ENCODE results near the gene PPFIA1. TPM values are rescaled to one million over a fixed set of nuclear protein-coding genes. Genes with fewer than 3 reads are reported as not detected.

PPFIA1 gene
- total RNA-seq, 2 donors from 2014 or later: 105 to 118 TPM

- Mint-ChIP-seq H3K4me3 (no peak overlapping the region), H3K9me3 (no peaks in the 10 kb centered on the region), H3K36me3 (ENCODE audit: low read depth) (peaks cover 74% of the 10 kb centered on the region), H3K4me1 (no peaks in the 10 kb centered on the region), H3K27ac (no peak overlapping the region), H3K27me3 (ENCODE audit: insufficient read depth) (no peaks in the 10 kb centered on the region)
- no peaks in the 10 kb centered on the region for H3K9me3 ChIP-seq (ENCODE audit: control insufficient read depth, low read length)
- WGBS, 2 experiments (ENCODE audit: insufficient coverage in 1 of 2, insufficient read length in 1 of 2): 100% methylated on average over 2 of the region's 2 CpGs
- DNase-seq: peak; percentile 9
- no peaks in the 10 kb centered on the region for H3K4me1 ChIP-seq (ENCODE audit: control insufficient read depth, insufficient read depth, low read length)
- no peak for TF ChIP-seq CTCF (conservative IDR thresholded peaks at IDR 0.05)
- H3K27ac ChIP-seq (ENCODE audit: low read depth, low read length): no peak overlapping the region
- H3K27me3 ChIP-seq (ENCODE audit: control insufficient read depth, insufficient read depth, low read length, poor library complexity, severe bottlenecking): no peaks in the 10 kb centered on the region
- no peak overlapping the region for H3K4me3 ChIP-seq (ENCODE audit: low read length)
- H3K36me3 ChIP-seq (ENCODE audit: control insufficient read depth, insufficient read depth, low read length): peaks cover 98% of the 10 kb centered on the region
- no peak overlapping the region for H3K9ac ChIP-seq (ENCODE audit: extremely low read depth, low read length, poor library complexity, severe bottlenecking)
Observed at GRCh38 chr11:70364178-70364577, 93.7 kb downstream of the PPFIA1 start.

- no peak overlapping the region for H3K27ac Mint-ChIP-seq
- no peaks in the 10 kb centered on the region for H3K4me1 ChIP-seq (ENCODE audit: control insufficient read depth, insufficient read depth, low read length)
- WGBS, 2 experiments (ENCODE audit: insufficient coverage in 1 of 2, insufficient read length in 1 of 2): 94 to 95% methylated on average over 21 to 25 of the region's 25 CpGs
- peak overlapping the region; percentile 72 for H3K27ac ChIP-seq (ENCODE audit: low read depth, low read length)
- no peaks in the 10 kb centered on the region for H3K27me3 ChIP-seq (ENCODE audit: control insufficient read depth, insufficient read depth, low read length, poor library complexity, severe bottlenecking)
- no peak for DNase-seq
- H3K9me3 ChIP-seq (ENCODE audit: control insufficient read depth, low read length): no peaks in the 10 kb centered on the region
- no peak overlapping the region for H3K4me3 ChIP-seq (ENCODE audit: low read length)
- TF ChIP-seq CTCF (conservative IDR thresholded peaks at IDR 0.05): no peak
- H3K36me3 Mint-ChIP-seq (ENCODE audit: low read depth): peaks cover 79% of the 10 kb centered on the region
- no peaks in the 10 kb centered on the region for H3K9me3 Mint-ChIP-seq
- H3K4me3 Mint-ChIP-seq: no peak overlapping the region
- no peak overlapping the region for H3K9ac ChIP-seq (ENCODE audit: extremely low read depth, low read length, poor library complexity, severe bottlenecking)
- H3K27me3 Mint-ChIP-seq (ENCODE audit: insufficient read depth): no peaks in the 10 kb centered on the region
- peaks cover 98% of the 10 kb centered on the region for H3K36me3 ChIP-seq (ENCODE audit: control insufficient read depth, insufficient read depth, low read length)
- no peaks in the 10 kb centered on the region for H3K4me1 Mint-ChIP-seq
Observed at GRCh38 chr11:70364745-70365543, 94.5 kb downstream of the PPFIA1 start.

- DNase-seq: no peak
- peaks cover 93% of the 10 kb centered on the region for H3K36me3 ChIP-seq (ENCODE audit: control insufficient read depth, insufficient read depth, low read length)
- Mint-ChIP-seq H3K36me3 (ENCODE audit: low read depth) (peaks cover 79% of the 10 kb centered on the region), H3K4me3 (no peak overlapping the region), H3K4me1 (no peaks in the 10 kb centered on the region), H3K27ac (no peak overlapping the region), H3K27me3 (ENCODE audit: insufficient read depth) (no peaks in the 10 kb centered on the region), H3K9me3 (no peaks in the 10 kb centered on the region)
- H3K4me1 ChIP-seq (ENCODE audit: control insufficient read depth, insufficient read depth, low read length): no peaks in the 10 kb centered on the region
- 98% methylated on average over 3 of the region's 3 CpGs; no CpG with 5 or more reads in 1 of the 2 experiments for WGBS, 2 experiments (ENCODE audit: insufficient coverage in 1 of 2, insufficient read length in 1 of 2)
- H3K27me3 ChIP-seq (ENCODE audit: control insufficient read depth, insufficient read depth, low read length, poor library complexity, severe bottlenecking): no peaks in the 10 kb centered on the region
- no peak overlapping the region for H3K9ac ChIP-seq (ENCODE audit: extremely low read depth, low read length, poor library complexity, severe bottlenecking)
- H3K4me3 ChIP-seq (ENCODE audit: low read length): no peak overlapping the region
- H3K9me3 ChIP-seq (ENCODE audit: control insufficient read depth, low read length): no peaks in the 10 kb centered on the region
- H3K27ac ChIP-seq (ENCODE audit: low read depth, low read length): peak overlapping the region; percentile 72
- TF ChIP-seq CTCF (conservative IDR thresholded peaks at IDR 0.05): no peak
Observed at GRCh38 chr11:70365544-70365927, 95.0 kb downstream of the PPFIA1 start.
